Fibroblast of skin of left quadriceps (primary cell): Measurements from ENCODE around the gene KRTAP10-1.

Source experiments
- DNase-seq, 2 experiments: peaks; one replicate each; pipeline ENCODE4 v3.0.0-alpha.2; 2013; ENCODE audit warnings: low read depth in 2 of 2

KRTAP10-1 gene

GRCh38 chr21:44527983-44528633 lies 11.9 kb downstream of the KRTAP10-1 start:
- DNase-seq = no peak

GRCh38 chr21:44527156-44527982 lies 12.6 kb downstream of the KRTAP10-1 start:
- DNase-seq = no peak

- no peak for DNase-seq
Observed at GRCh38 chr21:44526096-44526997, 13.6 kb downstream of the KRTAP10-1 start.

DNA sequence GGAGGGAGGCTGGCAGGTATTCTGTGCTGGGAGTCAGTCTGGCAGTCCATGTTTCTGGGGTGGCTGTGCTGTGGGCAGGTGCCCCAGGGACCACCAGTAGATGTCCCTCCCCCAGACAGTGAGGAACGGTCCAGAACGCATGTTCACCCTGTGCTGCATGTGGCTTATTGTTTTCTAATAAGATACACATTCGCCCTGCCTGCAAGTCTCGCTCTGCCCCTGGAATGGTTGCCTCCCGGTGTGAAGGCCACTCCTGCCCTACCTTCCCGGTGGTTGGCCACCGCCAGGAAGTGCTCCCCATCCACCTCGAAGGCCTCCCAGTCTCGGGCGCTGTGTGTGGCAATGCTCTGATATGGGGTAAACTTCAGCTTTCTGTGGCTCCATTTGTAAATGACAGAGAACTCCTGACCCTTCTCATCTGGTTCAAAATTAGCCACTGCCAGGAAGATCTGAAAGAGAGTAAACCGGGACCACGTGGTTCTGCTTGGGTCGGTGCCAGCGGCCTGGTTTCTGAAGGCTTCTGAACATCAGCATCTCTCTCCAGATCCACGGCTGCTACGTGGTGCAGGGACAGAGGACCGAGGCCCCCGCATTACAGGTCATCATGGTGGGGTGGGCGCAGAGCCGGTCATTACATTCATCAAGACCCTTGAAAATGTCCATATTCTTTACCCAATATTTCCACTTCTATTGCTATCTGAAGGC lies 14.5 kb downstream of the KRTAP10-1 start:
- DNase-seq = no peak

DNA sequence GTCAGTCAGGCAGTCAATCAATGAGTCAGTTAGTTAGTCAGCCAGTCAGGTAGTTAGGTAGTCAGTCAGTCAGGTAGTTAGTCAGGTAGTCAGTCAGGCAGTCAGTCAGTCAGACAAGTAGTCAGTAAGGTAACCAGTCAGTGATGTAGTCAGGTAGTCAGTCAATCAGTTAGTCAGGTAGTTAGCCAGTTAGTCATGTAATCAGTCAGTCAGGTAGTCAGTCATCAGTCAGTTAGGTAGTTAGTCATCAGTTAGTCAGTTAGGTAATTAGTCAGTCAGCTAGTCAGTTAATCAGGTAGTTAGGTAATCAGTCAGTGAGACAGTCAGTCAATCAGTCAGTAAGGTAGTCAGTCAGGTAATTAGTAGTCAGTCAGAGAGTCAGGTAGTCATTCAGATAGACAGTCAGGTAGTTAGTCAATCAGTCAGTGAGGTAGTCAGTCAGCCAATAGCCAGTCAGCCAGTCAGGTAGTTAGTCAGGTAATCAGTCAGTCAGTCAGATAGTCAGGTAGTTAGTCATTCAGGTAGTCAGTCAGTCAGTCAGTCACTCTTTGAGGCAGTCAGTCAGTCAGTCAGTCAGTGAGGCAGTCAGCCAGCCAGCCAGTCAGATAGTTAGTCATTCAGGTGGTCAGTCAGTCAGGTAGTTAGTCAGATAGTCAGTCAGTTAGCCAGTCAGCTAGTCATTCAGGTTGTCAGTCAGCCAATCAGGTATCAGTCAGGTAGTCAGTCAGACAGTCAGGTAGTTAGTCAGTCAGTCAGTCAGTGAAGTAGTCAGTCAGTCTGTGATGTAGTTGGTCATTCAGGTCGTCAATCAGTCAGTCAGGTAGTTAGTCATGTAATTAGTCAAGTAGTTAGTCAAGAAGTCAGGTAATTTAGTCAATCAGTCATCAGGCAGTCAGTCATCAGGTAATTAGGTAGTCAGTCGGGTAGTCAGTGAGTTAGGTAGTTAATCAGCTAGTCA lies 15.3 kb downstream of the KRTAP10-1 start:
- no peak for DNase-seq

DNA sequence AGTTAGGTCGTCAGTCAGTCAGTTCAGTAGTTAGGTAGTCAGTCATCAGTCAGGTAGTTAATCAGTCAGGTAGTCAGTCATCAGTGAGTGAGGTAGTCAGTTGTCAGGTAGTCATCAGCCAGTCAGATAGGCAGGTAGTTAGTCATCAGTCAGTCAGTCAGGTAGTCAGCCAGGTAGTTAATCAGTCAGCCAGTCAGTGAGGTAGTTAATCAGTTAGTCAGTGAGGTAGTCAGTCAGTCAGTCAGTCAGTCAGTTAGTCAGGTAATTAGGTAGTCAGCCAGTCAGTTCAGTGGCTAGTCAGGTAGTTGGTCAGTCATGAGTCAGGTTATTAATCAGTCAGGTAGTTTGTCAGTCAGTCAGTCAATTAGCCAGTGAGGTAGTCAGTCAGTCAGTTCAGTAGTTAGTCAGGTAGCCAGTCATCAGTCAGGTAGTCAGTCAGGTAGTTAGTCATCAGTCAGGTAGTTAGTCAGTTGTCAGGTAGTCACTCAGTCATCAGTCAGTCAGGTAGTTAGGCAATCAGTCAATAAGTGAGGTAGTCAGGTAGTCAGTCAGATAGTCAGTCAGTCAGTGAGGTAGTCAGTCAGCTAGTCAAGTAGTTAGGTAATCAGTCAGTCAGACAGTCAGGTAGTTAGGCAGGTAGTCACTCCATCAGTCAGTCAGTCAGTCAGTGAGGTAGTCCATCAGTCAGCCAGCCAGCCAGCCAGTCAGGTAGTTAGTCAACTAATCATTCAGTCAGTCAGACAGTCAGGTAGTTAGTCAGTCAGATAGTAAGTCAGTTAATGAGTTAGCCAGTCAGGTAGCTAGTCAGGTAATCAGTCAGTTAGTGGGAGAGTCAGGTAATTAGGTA lies 16.2 kb downstream of the KRTAP10-1 start:
- no peak for DNase-seq

GRCh38 chr21:44522753-44523204 lies 17.2 kb downstream of the KRTAP10-1 start:
- no peak for DNase-seq

DNA sequence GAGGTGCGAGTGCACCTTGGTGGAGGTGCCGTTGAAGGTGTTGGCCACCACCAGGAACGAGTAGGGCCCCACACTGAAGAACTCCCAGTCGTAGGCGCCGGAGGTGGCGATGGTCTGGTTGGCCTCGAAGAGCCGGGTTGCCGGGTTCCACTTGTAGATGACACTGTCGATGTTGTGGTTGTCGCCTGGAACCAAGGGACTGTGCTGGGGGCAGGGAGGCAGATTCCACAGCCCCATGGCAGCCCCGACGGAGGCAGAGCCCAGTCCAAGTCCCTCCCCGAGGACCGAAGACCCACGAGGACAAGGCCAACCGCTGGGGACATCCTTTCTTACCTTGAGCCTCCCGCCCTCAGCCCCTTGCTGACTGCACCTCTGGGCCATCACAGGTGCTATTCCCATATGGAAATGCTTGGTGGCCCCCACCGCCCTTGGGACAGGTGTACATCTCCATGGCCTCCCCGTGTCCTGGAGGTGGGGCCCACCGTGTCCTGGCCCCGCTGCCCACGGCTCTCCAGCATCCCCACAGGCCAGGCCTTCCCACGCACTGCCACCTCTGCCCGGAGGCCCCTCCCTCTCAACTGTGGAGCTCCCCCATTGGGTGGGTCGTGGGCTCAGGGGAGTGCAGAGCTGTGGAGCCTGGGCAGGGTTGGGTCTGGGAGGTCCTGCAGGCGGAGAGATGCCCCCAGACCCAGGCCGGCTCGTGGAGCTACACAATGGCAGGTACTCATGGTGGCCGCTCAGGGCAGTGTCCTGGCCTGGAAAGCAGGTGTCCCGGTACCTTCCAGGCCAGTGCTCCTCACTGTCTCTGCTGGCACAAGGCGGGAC lies 17.9 kb downstream of the KRTAP10-1 start:
- no peak for DNase-seq

DNA sequence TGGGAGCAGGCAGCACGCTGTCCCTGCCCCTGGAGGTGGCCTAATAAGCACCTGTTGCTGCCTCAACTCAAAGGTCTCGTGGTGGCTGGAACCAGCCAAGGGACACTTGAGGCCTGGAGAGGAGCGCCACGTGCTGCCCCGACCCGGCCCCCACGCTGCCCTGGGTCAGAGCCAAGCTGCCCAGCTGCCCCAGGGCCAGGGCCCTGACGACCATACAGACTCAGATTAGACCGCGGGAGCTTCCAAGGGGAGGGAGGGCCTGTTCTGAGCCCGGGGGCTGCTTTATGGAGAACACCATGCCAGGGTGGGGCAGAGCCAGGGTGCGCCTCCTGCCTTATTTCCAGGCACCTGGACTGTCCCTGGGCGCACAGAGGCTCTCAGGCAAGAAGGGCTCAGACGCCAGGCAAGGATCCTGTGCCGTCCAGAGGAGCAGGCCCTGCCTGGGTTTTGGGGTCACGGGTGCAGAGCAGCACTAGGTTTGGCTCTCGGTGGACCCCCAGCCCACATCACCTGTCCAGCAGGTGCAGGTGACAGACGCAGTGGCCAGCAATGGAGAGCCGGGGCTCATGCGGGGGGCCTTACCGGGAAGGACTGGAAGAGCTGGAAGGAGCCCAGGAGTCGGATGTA lies 18.6 kb downstream of the KRTAP10-1 start:
- DNase-seq = no peak

DNA sequence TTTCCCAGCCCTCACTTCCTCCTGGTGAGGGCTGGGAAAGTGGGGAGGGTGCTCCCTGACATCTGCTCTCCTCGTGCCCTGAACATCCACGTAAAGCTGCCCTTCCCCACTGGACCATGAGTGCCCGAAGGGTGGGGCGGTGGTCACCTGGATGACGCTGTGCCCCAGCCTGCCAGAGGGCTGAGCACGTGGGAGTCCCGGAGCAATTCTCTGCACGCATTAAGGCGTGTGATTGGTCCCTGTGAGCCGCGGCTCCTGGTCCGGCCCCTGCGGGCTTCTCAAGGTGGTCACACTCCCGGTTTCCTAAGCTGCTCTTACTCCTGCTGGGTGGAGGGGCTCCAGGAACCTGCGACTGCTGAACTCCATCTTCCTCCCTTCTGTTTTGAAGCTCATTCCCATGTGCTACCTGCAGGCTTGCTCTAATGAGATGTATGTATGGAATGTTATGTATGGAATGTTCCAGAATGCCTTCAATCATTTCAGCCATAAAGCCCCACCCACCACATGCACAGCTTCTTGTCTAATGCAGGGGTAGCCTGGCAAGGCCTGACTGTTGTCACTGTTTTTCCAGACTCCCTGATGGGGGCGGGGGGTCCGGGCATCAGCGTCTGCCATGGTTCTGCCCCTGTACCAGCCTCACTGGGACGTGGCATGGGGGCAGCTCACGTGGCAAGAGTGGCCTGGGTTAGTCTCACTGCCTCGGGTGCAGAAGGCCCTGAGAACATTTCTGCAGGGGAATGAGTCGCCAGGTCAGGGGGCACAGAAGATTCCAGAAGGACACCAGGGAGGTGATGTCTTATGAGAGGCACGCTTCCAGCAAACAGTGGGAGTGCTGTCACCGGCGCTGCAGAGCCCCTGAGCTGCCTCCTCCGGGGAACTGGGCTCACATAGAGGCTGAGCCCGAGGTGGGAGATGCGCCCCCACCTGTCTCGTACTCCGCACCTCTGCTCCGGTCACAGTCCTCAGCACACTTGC lies 19.4 kb downstream of the KRTAP10-1 start:
- DNase-seq = no peak

GRCh38 chr21:44519346-44520325 lies 20.4 kb downstream of the KRTAP10-1 start:
- no peak for DNase-seq

DNA sequence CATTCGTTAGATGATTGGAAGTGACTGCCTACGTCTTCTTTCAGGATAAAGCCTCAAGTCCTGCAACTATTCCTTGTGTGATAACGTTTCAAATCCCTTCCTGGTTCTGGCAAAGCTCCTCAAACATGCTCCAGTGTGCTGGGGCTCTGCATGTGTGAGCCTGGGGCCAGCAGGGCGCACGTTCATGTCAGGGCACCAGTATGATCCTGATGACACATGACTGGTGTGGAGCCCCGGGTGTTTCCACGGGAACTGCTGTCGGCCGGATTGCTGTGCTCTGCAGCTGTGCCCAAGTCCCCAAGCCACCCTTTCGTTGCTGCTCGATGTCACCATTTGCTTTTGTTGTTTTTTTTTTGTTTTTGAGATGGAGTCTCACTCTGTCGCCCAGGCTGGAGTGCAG lies 21.3 kb downstream of the KRTAP10-1 start:
- no peak for DNase-seq

DNA sequence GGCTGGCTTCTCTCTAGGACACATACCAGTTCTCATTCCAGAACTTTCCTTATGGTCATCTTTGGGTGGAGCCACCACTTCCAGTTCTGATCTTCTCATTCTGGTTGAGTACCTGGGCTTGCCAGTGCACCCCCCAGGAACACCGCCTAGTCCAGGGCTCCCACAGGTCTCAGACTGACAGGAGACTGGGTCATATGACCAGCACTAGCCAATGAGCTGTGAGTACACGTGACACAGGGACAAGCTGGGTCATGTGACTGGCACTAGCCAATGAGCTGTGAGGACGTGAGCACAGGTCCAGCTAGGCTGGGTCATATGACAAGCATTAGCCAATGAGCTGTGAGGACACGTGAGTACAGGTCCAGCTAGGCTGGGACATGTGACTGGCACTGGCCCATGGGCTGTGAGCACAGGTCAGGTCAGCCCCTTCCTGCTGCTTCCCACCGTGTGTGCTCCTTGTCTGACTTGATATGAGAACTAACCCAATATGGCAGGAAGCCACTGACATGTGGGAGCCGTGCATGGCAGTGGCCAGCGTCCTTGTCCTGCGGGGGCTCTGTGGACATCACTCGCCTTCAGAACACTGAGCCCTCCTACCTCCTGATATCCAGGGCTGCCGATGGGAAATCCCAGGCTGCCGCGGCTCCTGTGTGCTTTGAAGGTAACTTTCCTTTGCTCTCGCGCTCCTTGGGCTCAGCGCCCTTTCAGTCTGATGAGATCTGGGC lies 22.7 kb downstream of the KRTAP10-1 start:
- DNase-seq = no peak

DNA sequence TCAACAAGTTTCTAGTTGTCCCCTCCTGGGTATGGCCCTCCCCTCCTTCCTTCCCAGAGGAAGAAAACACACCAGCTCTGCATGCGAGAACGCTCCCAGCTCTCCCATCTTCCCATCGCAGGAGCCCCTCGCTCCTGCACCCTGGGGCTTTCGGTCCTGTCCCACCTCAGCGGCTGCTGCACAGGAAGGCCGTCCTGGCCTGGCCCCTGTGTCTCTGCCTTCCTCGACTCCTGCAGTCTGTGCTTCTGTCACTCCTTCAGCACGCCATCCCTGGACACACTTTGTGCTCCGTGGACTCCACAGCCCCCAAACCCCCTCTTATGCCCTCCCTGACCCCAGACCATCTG lies 23.2 kb downstream of the KRTAP10-1 start:
- no peak for DNase-seq

GRCh38 chr21:44516342-44516741 lies 23.7 kb downstream of the KRTAP10-1 start:
- DNase-seq = no peak
